Measurements from ENCODE around the gene DIRAS2.

DIRAS2 gene

DNA sequence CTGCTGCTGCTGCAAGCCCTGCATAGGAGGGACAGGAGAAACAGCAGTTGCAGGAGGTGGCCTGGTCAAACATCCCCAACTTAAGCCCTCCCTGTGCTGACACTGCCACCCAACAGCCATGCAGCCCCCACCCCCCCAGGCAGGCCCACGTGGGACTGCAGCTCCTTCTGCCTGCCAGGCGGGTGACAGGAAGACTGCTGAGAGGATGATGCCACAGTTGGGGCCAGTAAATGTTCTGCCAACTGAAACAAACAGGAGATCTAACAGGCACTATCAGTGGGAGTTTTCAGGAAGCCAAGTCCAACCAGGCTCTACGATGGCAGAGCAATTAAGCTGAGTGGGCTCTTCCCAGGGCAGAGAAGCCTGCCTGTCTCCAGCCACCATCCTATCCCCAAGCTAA is 31.1 kb downstream of the DIRAS2 start:
- DNase-seq: no peak

DNA sequence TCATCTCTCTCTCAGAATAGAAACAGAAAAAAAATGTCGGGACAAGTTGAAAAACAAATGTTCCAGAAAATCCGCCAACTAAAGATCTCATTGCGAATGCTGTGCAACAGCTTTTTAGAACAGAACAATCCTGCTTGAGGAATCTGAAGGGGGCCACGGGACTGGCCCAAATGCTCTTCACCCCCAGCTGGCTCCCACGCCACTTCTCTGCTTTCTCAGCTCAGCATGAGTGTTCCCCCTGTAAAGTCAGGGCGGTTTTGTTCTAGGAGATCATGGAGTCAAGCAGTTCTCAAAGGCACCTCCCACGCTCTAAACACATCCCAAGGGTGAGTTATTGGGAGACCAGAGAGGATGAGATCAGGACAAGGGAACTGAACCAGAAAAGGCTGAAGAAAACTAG is 31.5 kb downstream of the DIRAS2 start:
- no peak for DNase-seq

DNA sequence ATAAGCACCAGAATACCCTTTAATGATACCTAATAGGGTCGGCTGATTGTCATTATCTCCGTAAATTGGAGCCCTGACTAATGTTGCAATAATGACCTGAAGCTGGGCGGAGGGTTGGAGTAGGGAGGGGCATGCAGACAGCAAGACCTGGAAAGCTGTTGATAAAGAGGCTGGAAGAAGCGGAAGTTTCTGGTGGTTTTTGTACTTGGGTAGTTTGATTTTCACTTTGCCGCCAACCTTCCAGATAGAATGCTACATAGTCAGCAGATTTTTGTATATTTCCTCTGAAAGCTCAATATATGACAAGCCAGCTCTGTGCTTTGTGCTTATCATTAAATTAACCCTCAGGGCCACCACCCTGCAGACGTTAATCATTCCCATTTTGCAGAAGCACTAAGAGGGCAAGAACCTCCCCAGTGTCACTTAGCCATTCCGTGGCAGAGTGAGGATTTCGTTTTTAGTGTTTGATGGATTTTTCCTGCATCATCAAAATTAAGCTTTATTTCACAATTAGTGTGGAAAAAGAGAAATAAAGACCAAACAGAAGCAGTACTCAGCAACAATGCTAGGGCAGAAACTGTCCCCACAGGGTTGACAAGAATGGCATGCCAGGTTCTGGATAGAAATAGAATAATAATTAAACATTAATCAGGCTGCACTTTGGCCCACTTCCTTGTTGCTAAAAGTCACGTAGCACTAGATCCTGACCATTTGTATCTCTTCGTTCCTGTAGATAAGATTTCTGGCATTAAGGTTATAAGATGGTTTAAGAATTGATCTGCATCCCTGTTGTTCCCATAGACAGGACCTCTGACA is 34.7 kb downstream of the DIRAS2 start:
- no peak for DNase-seq

DNA sequence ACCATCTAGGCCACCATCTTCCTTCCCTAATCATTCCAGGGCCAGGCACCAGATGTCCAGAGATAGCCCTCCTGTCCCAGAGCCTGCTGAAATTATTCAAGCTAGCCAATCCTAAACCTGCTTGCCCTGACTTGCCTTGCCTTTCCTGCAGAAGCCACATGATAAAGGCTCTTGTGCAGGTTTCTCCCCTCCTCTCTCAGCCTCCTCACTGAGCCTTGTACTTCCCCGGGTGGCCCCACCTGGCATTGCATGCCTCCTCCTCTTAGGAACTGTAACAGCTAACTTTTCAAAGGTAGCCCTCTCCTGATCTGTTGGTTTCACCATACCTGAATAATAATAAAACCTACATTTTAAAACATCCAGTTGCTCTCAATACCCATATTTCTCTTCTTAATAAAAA is 42.6 kb downstream of the DIRAS2 start:
- no peak for DNase-seq

DNA sequence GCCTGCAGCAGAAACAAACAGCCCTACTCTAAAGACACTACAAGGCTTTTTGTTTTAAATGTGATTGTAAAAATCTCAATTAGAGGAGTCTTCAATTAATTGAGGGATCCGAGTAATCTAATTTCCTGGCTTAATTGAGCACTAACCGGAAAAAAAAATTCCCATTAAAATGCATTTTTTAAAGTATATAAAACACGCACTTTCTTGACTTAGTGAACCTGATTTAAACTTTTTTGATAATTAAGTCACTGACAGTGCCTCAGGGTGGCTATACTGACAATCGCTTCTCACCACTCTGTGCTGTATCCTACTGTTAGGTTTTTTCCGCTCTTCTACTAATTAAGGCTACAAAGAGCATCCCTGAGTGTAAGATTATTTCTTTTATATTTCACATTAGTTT is 44.4 kb downstream of the DIRAS2 start:
- DNase-seq: no peak

DNA sequence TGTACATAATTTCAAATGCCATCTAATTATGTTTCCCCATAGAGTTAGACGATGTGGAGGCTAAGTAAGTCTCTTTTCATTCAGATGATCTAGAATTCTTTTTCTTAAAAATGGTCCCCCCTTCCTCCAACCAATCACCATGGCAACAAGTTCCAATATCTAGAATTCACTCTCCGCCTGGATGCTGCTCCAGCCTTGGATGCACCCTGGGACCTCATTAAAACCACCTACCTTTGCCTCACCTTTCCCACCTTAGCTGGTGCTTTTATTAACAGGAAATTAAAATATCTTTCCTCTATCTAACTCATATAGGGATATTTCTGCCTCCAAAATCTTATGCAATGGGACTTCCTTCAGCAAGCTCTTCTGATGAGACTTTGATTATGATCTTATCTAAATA is 49.0 kb downstream of the DIRAS2 start:
- DNase-seq: no peak

DNA sequence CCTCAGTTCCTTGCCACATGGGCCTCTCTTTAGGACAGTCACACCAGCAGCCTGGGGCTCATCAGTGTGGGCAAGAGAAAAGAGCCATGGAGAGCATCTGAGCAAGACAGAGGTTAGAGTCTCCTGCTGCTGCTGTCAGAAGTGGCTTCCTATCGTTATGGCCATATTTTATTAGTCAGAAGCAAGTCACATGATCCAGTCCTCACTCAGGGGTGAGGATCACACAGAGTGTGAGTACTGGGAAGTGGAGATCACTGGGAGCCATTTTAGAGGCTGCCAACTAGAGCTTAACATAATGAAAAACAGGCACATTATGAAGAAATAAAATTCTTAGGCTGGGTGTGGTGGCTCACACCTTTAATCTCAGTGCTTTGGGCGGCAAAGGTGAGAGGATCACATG is 62.0 kb downstream of the DIRAS2 start:
- DNase-seq: no peak

DNA sequence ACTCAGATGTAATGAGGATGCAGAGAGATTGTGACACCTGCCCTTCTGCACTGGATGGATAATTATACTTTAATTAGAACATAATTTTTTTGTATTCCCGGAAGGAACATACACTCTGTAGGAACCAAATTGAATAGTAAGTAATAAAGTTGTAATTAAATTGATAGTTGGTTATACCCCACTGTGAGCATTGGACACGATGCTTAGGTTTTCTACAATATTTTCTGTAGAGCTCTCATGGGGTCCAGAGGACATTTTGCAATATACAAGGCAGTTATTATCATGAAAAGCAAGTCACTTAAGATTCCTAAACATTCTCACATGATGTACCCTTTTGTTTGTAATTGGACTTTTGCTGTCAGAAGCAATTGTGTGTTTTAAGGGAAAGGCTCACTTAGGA is 63.4 kb downstream of the DIRAS2 start:
- no peak for DNase-seq

DNA sequence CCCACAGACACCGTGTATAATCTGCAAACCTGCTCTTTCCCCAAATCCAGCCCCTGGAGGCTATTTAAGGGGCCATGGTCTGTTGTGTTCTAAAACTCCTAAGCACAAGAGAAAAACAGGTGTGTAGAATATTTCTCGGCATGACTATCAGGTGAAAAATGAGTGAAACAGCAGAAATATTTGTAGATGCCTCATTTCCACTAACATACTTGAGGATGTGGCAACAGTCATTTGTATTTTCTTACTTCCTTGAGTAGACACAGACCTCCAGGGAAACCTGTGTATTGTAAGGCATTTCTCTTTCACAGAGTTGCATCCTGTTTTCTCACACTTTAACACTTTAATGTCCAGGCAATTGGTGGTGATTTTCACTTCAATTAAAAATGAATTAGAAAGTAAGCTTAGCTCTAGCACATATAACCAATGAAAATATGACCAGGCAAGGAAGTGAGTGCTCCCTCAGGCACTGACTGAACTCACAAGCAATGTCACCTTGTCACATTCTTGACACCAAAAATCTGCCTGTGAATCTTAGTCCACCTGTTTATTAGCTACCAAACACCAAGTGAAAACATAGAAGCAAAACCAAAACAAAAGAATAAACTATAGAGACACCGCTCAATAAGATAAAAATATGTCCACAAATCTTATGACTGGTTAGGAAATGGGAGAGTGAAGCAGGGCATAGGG is 64.4 kb downstream of the DIRAS2 start:
- no peak for DNase-seq

DNA sequence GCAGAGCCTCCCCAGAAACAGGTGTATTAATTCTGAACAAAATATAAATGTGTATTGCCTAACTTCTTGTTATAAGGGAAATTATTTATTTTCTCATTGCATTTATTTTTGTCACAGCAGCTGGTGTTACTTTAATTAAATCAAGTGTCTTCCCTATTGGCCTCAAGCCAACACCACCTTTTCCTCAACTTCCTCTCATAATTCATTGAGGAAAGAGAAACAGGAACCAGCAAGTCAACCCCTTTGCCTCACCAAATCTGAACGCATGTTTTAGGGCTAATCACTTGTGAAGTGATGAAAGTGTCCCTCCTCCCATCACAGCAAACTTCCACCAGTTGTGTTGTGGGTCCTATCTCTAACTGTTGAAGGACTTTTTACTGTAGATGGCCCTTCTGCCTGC is 73.1 kb downstream of the DIRAS2 start:
- DNase-seq: no peak

DNA sequence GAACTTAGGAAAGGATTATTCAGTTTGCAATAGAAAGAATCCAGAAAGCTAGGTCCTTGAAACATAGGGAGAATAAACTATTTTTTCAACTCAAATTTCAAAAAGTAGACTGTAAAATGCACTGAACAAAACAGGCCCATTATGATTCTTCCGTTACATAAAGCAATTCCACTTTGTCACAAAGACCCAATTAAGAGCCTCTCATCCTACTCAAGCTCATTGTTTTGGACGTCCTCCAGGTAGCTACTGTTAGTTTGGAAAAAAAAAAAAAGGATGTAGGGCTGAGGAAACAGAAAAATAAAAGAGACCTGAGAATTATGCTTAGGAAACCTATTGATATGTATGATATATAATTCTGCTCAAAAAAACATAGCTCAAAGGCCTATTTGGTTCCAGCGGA is 74.0 kb downstream of the DIRAS2 start:
- DNase-seq: no peak

DNA sequence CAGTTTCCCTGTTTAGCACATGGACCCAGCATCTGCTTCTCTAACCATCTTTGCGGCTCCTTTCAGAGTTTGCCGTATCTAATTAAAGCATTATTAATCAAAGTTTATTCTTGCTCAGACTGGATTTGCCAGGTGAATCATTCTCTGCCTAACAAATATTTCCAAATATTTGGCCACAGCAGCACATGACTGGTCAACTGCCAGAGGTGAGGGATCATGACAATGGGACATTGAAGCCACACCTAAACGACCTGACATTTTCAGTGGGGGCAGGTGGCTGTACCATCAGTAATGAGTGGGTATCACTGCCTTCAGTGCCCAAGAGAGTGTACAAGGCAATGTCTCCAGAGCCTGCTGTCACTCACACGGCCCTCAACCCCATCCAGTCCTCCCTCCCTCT is 80.4 kb downstream of the DIRAS2 start:
- no peak for DNase-seq

Measured in stimulated activated naive CD4-positive, alpha-beta T cell (primary cell).